Glutamatergic neuron (in vitro differentiated cells): ENCODE measurements around the gene OXCT2. TPM values are rescaled to one million over a fixed set of nuclear protein-coding genes. Genes with fewer than 3 reads are reported as not detected.
A peak's percentile ranks its signal among the peaks of the same experiment; 100 is the strongest.
"Not testable (repeated sequence)": the region's sequence is repeated elsewhere in the genome, so short reads cannot be mapped to it uniquely, and the experiment has no call there.

Experiments used
- DNase-seq: peaks from one replicate; pipeline ENCODE4 v3.0.0; 2022
- H3K27ac Mint-ChIP-seq: one replicate; pipeline ENCODE4 v1.8.0; 2020; ENCODE audit warnings: mild to moderate bottlenecking, mixed read lengths, inconsistent platforms; ENCODE audit not compliant: unreplicated experiment
- H3K27me3 Mint-ChIP-seq: one replicate; pipeline ENCODE4 v1.8.0; 2020; ENCODE audit warnings: mild to moderate bottlenecking, moderate library complexity, mixed read lengths, inconsistent platforms; ENCODE audit not compliant: unreplicated experiment
- H3K36me3 Mint-ChIP-seq: one replicate; pipeline ENCODE4 v1.8.0; 2020; ENCODE audit warnings: mild to moderate bottlenecking, mixed read lengths, inconsistent platforms; ENCODE audit not compliant: unreplicated experiment
- H3K4me1 Mint-ChIP-seq: one replicate; pipeline ENCODE4 v1.8.0; 2020; ENCODE audit warnings: mild to moderate bottlenecking, low read depth, mixed read lengths, inconsistent platforms; ENCODE audit not compliant: unreplicated experiment
- H3K4me3 Mint-ChIP-seq: one replicate; pipeline ENCODE4 v1.8.0; 2020; ENCODE audit warnings: mild to moderate bottlenecking, mixed read lengths, inconsistent platforms; ENCODE audit not compliant: unreplicated experiment
- H3K9me3 Mint-ChIP-seq: one replicate; pipeline ENCODE4 v1.8.0; 2020; ENCODE audit warnings: mild to moderate bottlenecking, moderate library complexity, mixed read lengths, inconsistent platforms; ENCODE audit not compliant: unreplicated experiment
- total RNA-seq: library from RNA; stranded (reverse); fragmentation: NEBNext Ultra II Directional; extraction: Animal tissue kit (Norgen Biotek cat#: 25700); gene quantifications from one replicate; pipeline ENCODE4 v1.2.1, GENCODE V29; 2021; ENCODE audit not compliant: unreplicated experiment
- TF ChIP-seq, protein P1 (sequence below): fragments of 200-600 bp; sonication (generic); IDR thresholded peaks from one replicate; pipeline ENCODE4 v1.5.0; 2021; ENCODE audit not compliant: partially characterized antibody, unreplicated experiment

The OXCT2 gene
- total RNA-seq, 1 donor from 2014 or later, result 0.37 TPM

DNA sequence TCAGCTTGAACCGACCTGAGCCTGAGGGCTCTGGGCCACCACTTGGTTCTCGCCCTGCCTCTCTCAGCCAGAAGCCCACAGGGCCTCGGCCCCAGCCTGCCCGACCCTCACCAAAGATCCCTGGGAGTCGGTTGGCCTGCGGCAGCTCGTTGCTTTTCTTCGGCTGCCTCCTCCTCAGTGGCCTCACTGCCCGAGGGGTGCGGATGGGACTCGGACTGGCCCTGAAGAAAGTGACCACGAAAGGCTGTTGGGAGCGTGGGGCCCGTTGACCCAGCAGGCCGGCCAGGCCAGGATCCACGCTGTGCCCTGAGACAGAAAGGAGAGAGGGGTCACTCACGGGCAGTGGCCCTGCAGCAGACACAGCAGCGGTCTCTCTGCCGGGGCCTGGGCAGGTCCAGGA lies 6.6 kb downstream of the OXCT2 start:
- H3K27ac Mint-ChIP-seq, H3K4me3 Mint-ChIP-seq, H3K9me3 Mint-ChIP-seq, H3K4me1 Mint-ChIP-seq, H3K36me3 Mint-ChIP-seq, H3K27me3 Mint-ChIP-seq, DNase-seq: not testable (repeated sequence)

DNA sequence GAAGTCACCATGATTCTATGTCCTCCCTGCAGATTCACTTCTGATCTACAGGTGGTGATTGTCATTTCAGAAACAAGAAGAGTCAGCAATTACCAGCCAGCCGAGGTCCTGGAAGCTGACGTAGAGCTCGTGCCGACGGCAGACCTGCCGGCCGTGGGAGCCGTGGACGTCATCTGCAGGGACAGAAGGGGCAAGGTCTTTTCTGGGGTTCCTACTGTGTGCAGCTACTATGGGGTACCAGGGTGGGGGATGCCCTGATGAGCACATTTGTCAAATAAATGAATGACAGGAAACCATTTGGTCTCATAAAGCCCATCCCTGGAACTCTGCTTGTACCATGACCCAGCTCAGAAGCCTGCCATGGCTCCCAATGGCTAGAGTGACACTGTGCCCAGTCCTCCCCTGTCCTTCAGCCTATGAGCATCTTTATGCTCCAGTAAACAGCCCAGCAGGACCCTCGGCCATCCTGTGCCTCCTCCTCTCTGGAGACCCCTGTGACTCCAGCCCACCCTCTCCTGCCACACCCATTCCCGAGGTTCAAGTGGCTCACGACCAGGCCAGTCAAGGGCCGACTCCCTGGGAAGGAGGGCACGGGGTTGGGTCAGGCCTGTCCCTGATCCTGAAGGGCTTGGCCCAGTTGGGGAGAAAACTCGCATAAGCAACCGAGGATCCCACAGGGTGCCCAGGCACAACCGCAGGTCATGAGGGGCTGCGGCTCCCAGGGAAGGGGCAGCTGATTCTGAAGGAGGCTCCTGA lies 7.4 kb downstream of the OXCT2 start:
- H3K36me3 Mint-ChIP-seq, H3K4me1 Mint-ChIP-seq, H3K9me3 Mint-ChIP-seq, H3K27ac Mint-ChIP-seq, H3K4me3 Mint-ChIP-seq, DNase-seq, H3K27me3 Mint-ChIP-seq: not testable (repeated sequence)

DNA sequence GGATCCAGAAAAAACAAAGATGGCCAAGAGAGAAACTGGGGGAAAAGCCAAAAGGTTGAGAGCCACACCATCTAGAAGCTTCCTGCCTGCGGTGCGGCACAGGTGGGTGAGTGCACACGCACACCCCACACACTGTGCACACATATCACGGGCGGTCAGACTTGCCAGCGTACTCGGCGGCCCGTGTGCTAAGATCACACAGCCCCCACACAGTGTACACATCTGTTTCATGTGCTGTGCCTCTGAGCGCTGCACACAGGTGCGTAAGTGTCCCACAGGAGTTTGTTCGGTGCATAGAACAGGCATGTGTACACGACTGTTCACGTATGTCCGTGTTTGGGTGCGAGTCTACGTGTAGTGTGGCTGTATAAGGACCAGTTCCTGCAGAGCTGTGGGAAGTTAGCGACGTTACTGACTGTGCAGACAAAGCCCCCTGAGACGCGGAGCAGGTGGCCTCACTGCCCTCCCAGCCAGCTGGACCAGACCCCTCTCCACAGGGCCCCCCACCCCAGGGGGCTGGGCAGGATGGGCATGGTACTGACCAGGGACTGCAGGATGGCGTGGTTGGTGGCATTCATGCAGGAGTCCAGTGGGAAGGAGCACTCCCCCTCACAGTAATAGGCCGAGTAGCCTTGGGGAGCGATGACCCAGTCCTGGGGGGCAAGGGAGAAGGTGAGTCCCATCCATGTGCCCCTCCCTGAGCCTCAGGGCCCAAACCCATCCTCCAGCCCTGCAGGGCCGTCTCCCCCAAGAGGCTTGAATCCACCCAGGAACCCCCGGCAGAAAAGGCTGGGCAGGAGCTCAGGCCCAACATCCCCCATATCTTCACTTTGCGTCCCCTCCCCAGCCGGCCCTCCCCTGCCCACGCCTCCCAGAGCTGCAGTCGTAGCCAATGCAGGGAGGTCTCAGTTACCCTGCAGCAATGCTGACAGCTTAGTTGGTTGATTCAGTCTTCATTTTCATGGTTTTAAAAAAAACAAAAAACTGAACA lies 8.3 kb downstream of the OXCT2 start:
- Mint-ChIP-seq H3K36me3 (peaks cover 7% of the 10 kb centered on the region), H3K4me1 (no peaks in the 10 kb centered on the region), H3K27ac (peak overlapping the region; percentile 17), H3K4me3 (no peak overlapping the region), H3K9me3 (peaks cover 1% of the 10 kb centered on the region), H3K27me3 (no peaks in the 10 kb centered on the region)
- TF ChIP-seq, protein P1, sequence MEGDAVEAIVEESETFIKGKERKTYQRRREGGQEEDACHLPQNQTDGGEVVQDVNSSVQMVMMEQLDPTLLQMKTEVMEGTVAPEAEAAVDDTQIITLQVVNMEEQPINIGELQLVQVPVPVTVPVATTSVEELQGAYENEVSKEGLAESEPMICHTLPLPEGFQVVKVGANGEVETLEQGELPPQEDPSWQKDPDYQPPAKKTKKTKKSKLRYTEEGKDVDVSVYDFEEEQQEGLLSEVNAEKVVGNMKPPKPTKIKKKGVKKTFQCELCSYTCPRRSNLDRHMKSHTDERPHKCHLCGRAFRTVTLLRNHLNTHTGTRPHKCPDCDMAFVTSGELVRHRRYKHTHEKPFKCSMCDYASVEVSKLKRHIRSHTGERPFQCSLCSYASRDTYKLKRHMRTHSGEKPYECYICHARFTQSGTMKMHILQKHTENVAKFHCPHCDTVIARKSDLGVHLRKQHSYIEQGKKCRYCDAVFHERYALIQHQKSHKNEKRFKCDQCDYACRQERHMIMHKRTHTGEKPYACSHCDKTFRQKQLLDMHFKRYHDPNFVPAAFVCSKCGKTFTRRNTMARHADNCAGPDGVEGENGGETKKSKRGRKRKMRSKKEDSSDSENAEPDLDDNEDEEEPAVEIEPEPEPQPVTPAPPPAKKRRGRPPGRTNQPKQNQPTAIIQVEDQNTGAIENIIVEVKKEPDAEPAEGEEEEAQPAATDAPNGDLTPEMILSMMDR, result no peak
- DNase-seq, result no peak

DNA sequence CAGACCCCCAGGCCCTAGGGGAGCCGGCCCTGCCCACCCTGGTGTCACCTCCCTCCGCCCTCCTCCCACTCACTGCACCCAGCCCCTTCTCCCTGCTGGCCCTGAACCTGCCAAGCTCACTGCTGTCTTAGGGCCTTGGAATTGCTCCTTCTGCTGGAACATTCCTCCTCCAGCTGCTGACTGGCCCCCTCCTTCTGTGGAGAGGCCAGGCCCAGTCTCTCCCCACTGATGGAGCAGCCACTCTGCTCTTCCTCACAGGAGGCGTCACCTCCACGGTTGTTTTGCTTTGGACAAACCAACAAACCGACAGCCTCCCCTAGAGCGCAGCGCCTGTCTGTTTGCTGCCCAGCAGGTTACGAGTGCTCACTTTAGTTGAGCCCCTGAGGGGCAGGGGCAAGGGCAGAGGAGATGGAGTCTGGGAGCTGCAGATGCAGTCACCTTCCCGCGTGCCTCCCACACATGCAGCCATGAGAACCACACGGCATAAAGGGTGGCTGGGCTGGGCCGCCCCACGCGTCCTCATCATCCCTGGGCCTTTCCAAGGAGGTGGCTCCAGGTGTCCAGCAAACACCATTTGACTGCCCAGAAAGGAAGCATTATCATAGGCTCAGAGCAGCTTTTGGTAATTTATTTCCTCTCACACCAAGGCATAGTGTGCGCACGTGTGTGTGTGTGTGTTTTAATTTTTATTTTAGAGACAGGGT lies 9.4 kb downstream of the OXCT2 start:
- Mint-ChIP-seq H3K27me3 (no peaks in the 10 kb centered on the region), H3K4me1 (no peaks in the 10 kb centered on the region), H3K27ac (no peak overlapping the region), H3K36me3 (peaks cover 7% of the 10 kb centered on the region), H3K9me3 (peaks cover 1% of the 10 kb centered on the region), H3K4me3 (no peak overlapping the region)
- TF ChIP-seq, protein P1, result no peak
- DNase-seq, result no peak

DNA sequence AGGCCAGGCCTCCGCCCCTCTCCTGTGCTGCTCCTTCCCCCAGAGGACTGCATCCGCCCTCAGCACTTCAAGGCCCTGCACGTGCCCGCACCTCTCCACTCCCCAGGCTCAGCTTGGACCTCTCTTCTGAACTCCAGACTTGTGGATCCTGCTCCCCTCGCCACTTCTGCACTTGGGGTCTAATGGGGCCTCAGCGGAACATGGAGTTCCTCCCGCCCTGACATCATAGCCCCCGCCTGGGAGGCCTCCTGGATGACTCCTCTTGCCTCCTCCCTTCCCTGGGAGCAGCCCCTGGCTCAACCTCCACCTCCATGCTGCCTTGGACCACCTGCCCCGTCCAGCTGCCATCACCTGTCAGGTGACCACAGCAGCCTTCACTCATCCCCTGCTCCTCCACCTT lies 10.1 kb downstream of the OXCT2 start:
- H3K36me3 Mint-ChIP-seq, result peaks cover 10% of the 10 kb centered on the region
- TF ChIP-seq, protein P1, result no peak
- no peak overlapping the region for H3K27ac Mint-ChIP-seq
- no peak overlapping the region for H3K4me3 Mint-ChIP-seq
- DNase-seq, result no peak
- peaks cover 3% of the 10 kb centered on the region for H3K27me3 Mint-ChIP-seq
- H3K9me3 Mint-ChIP-seq, result peaks cover 5% of the 10 kb centered on the region
- H3K4me1 Mint-ChIP-seq, result peaks cover 4% of the 10 kb centered on the region
